HL-60 (cell line): Measurements from ENCODE around the gene ZFYVE28.

Source experiments
- CTCF ChIP-seq: IDR thresholded peaks from one replicate; pipeline ENCODE4 v1.5.1; 2011; ENCODE audit warnings: low read length, control low read depth, inconsistent platforms; ENCODE audit not compliant: insufficient read depth
- GABPA ChIP-seq: IDR thresholded peaks from 2 replicates; pipeline ENCODE4 v1.6.1; 2012; ENCODE audit warnings: low read depth

DNA sequence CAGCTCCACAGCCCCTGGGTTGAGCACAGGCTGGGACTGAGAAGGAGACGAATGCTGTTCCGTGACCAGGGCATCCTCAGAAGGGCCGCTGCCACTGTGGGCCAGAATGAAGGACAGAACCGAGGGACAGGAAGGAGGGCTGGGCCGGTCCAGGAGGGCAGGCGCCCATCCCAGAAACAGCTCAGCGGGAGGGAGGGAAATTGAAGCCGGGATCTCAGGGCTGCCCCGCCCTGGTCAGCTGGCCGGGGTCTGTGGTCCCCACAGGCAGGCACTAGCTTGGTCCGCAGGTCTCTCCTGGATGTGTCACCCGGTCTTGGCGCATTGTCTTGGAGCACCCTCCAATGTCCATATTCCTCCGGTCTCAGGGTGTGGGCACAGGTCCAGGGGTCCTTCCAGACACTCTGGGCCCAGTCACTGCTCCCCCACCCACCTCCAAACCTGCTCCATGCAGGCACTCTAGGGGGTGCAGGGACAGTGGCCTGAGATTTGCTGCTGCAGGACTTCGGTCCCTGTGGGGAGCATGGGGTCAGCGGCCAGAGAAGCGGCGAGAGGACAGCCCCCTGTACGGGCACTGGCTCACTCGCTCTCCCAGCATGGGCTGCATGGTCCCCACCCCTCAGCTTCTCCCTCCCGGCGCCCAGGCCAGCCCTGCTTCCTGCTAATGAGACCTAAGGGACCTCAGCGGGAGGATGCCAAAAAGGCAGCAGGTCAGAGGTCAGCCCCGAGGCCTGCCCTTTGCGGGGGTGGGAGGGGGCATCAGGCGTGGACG, 132.6 kb downstream of the ZFYVE28 start:
- no peak for TF ChIP-seq GABPA
- TF ChIP-seq CTCF, result no peak
